NCI-H128 (cell line): ENCODE measurements around the gene SGMS1.
"Not testable (repeated sequence)": the region's sequence is repeated elsewhere in the genome, so short reads cannot be mapped to it uniquely, and the experiment has no call there.

Experiments used
- DNase-seq: peaks from one replicate; lab custom pipeline; 2025; ENCODE audit not compliant: unreplicated experiment; lab: John Stamatoyannopoulos, UW

The SGMS1 gene

DNA sequence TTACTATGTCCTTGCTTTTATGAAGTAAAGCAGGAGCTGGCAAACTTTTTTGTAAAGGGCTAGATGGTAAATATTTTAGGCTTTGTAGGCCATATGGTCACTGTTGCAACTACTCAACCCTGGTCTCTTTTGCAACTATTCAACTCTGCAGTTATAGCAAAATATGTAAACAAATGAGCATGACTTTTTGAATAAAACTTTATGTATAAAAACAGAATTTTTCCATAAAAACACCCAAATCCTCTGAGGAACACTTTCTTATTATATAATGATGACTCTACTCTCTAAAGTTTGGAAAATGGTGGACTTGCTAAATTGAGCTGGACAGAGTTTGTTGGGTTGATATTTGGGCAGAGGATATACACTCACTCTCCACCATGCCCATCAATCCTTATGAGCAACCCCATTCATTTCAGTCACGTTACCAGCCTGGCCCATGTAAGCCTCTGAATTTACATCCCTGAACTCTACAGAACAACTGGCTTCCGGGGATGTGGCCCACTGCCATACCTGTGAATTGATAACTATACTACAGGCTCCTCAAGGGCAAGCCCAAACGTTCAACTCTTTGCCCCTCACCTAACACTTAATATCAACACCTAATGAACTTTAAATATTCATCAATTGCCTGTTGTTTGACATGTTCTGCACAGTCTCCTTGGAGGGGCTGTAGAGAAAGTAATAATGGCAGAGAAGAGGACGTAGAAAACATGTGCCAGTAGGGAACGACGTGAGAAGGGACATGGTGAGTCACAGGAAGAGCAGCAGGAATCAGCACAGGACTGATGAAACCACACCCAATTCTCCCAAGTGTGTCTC, 37.6 kb downstream of the SGMS1 start:
- DNase-seq, result no peak

DNA sequence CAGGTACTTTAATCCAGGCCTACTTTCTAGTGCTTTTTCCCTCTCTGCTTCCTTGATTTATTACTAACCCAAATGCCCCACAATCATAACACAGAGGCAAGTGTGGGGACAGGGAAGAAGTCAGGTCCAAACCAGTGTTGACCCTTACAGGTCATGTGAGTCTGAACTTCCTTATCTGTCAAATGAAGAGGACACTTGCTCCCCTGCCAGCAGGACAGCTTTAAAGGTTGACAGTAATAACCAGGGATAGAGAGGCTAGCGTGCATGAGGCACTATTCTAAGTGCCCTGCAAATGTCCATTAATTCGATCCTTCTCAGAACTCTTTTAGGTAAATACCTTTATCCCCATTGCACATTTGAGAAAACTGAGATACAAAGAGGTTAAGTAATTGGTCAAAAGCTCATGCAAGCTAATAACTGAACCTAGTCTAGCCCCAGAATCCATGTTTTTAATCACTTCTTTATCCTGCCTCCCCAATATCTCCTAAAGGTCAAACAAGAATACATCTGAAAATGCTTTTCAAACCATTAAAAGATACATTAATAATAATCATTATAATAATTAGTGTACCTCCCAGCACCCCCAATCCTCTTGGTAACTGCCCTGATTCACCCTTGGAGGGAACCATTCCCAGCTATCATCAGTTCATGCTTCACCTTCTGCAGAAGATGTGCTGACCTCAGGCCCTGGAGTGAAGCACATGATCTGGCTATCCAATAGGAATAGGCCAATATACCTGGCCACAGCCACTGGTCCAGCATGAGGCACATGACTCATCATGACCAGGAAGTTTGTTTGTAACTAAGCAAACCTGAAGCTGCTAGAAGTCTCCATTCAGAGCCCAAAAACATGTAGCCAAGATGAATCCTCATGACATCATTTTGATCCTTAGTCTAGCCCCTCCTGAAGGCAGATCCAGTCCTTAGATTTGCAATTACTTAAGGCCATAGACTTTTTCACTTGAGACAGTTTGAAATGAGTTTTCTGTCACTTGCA, 40.7 kb downstream of the SGMS1 start:
- DNase-seq, result no peak

DNA sequence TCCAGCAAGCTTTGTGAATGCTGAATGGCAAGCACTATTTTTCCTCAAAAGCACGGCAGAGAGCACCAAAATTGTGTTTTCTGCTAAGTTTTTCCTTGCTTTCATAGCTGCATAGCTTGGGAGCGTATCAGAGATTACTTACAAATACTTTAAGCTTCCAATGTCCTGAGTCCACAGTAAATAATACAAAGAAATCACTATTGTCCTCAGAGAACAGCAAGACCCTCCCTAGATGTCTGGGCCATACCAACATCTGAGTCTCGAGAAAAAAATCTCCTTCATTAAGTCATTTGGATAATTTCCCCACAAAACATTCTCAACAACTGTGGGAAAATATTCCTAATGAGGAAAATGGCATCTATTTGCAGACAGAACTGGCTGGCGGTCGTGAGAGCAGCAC, 41.7 kb downstream of the SGMS1 start:
- no peak for DNase-seq

DNA sequence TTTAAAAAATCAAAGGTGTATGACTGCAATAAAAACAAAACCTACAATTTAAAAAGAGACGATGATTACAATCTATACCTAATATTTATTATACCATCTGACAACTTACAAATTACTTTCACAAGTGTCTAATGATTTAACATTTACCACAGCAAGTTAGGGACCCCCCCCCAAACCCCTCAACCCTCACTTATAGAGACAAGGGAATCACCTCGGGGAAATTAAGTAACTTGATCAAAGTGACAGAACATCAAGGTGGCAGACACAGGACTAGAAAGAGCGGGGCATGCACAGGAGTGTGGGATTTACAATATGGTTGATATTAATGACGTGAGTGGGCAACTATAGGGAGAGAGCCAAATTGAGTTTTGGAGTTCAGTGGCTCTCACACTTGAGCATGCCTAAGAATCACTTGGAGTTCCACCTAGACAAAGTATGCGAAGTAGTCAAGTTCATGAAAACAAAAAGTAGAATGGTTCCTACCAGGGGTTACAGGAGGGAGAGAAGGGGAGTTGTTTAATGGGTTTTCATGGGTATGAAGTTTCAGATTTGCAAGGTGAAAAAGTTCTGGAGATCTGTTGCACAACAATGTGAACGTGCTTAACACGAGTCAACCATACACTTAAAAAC, 43.4 kb downstream of the SGMS1 start:
- DNase-seq, result no peak

DNA sequence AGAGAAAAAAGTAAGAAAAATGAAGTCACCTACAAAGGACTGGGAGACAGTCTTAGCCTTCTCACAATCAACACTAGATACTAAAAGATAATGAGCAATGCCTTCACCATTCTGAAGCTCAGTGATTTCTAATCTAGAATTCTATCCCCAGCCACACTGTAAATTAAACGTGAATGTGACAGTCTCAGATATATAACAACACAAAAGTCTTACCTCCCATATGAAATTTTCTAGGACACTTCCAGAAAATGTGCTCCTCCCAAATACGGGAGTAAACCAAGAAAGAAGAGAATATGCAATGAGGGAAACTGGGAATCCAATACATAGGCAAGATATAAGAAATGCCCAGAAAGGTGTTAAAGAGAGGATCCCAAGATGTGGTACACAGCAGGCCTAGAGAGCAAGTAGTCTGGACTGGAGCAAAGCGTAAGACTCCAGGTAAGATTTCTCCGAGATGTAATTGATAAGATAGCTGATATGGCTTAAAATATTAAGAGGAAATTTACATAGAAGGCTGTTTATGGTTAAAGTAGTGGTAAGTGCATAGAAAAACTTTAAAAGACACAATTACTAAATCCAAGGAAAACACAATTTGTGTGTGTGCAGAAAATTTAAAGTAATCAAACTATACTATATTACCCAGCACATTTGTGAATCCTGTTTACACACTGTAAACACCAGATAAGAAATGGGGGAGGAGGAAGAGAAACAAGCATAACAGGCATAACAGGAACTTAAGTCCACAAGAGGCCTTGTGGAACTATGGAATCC, 44.1 kb downstream of the SGMS1 start:
- DNase-seq, result no peak

DNA sequence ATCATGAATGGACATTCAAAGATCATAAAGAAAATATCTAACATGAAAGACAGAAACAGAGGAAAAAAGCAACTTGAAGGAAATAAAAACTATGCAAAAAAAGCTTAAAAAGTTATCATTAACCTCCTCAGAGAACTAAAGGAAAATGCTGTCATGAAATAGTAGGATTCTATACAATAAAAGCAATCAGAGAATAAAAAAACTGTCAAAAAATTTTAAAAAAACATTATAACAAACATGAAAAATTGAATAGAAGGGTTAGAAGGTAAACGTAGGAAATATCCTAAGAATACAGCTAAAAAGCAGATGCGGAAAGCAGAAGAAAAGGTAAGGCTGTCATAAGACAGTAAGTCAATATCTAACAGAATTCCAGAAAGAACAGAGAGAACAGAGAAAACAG, 44.8 kb downstream of the SGMS1 start:
- DNase-seq, result no peak

DNA sequence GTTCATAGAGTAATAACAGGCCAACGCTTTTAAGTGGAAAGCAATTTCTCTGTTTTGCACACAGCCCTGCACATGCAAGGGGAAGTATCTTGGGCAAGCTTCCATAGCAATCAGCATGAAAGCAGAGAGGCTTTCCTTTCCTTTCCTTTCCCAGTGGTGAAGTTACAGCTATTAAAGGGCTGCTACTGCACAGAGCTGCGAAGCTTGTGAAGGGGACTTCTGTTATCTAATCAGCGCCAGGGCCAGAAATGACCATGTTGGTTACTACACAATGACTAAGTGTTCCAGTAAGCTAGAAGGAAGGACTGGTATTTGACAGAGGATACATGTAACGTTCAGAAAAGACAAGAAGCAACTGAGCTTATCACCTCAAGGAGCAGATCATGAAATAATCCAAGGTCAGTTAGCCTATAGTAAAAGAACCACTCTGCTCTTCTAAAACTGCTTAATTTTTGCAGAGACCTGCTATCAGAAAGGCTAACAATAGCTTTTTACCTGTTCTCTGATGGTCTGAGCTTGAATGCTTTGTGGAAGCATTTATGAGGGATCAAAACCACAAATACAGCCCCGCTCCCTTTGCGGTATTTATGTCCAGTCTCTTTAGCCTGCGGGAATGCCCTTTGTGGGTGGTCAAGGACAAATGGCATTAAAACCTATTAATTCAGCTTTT, 45.9 kb downstream of the SGMS1 start:
- DNase-seq, result no peak

DNA sequence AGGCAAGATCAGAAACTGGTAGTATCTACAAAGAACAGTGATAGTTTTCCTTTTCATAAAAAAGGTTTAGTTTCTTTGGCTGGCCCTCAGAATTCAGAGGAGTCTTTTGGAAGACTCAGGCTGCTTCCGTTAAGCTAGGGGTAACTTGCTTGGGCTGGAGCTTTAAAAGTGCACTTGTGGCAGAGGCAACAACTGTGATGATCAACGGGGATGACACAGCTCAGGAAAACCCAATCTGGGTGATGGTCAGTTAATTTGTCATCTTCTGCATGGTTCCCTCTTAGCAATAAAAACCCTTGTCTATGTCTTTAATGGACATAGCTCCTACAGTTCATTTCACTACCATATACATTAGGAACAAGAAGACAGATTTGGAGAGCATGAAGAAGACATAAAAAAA, 46.7 kb downstream of the SGMS1 start:
- DNase-seq, result no peak

DNA sequence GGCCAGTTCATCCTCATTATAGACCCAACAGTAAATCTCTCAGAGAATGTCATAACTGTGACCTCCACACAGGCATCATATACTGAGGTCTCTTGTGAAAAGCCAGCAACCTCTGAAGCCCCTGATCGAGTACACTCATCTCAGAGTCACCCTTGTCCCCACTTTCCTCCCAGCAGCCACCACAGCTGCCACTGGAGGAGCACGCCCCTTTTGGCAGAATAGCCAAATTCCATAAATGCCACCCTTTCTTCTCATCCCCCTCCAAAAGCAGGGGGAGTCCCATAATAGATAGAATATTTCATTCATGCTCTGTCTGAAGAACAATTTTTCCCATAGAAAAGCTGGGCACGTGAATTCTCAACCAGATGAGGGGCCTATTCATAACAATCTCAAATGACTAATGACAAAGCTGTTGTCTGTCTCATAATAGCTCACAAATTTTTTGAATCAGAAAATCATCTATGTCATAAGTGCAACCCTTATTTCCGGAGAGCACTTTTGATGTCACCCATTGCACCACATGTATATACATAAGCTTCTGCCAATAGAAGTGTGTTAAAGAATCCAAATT, 47.4 kb downstream of the SGMS1 start:
- no peak for DNase-seq

DNA sequence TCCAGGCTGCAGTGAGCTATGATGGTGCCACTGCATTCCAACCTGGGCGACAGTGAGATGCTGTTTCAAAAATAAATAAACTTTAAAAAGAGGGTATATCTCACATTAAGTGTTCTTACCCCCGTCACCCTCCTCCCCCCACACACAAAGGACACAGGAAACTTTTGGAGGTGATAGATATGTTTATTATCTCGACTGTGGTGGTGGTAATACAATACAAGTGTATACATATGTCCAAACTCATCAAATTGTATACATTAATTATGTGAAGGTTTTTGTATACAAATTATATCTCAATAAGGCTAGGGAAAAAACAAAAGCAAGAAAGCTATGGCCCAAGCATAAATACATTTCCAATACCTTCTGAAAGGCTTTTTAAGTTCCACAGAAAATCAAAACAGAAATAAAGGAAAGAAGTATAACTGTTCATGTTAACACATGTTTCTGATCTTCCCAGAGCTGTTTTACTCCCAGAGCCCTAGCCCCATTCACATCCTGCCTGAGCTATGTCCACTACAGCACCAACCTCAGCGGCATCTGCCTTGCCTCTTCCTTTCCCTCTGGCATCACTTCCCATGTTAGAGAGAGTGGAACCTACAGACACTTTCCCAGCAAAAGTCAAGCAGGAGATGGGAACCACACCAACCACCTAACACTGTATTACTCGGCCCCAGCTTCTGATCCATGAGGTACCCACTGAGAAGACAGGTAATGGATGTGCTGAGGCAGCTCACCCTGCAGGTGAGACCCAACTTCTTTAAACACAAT, 48.1 kb downstream of the SGMS1 start:
- no peak for DNase-seq

DNA sequence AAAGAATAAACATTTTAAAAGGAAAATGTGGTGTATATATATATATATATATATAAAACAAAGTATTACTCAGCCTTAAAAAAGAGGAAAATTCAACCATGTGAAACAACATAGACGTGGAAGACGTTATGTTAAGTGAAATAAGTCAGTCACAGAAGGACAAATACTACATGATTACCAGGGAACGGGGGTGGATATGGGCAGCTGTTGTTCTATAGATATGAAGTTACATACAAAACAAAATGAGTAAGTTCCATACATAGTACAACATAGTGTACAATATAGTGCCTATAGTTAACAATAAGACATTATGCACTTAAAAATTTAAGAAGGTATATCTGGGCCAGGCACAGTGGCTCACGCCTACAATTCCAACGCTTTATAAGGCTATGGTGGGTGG, 48.8 kb downstream of the SGMS1 start:
- no peak for DNase-seq

DNA sequence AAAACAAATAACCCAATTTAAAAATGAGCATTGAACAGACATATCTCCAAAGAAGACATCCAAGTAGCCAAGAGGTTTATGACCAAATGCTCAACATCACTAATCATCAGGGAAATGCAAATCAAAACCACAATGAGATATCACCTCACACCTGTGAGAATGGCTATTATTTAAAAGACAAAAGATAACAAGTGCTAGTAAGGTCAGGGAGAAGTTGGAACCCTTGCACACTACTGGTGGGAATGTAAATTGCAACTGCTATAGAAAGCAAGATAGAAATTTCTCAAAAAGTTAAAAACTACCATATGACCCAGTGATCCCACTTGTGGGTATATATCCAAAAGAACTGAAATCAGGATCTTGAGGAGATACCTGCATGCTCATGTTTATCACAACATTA, 49.5 kb downstream of the SGMS1 start:
- no peak for DNase-seq

DNA sequence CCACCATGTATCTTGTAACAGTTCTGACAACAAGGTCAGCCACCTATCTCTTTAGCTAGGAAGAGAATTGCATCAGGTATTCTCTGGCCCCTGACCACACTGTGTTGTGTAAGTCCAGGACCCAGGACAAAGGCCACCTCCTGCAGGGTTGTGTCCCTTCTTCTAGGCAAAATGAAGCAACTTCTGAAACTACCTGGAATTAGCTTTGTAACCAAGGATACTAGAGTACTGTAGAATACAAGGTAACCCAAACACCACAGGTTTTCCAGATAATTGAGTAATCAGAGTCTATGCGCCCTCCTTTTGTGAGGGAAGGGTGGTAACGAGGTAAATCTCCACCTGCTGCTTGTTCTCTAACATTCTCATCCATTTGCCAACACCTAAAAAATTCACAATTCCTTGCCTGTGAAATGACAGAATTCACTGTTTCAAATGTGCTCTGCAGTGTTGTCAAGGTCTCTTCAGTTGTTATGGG, 51.7 kb downstream of the SGMS1 start:
- no peak for DNase-seq

DNA sequence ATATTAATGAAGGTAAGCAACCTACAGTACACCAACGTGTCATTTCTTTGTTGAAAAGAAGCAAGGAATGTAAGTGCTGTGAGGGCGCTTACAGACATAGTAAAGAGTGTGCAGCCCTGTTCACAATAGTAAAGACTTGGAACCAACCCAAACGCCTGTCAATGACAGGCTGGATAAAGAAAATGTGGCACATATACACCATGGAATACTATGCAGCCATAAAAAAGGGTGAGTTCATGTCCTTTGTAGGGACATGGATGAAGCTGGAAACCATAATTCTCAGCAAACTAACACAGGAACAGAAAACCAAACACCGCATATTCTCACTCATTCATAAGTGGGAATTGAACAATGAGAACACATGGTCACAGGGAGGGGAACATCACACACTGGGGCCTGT, 55.0 kb downstream of the SGMS1 start:
- not testable (repeated sequence) for DNase-seq

DNA sequence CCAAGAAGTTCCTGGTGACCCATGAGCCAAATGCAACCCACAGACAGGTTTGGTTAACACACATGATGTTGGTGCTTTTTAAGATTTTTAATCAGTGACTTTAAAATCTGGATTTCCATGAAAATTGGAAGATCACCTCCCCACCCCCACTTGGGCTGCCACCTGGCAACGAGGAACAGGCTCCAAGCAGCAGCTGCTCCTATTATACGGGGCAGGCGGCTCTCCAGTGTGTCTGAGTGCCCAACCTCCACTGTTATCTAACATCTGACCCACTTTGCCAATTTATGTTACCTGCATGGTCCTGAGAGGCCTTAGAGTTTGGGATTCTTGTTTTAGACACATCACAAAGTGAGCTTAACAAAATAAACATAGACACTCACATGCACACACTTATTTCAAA, 56.4 kb downstream of the SGMS1 start:
- no peak for DNase-seq

DNA sequence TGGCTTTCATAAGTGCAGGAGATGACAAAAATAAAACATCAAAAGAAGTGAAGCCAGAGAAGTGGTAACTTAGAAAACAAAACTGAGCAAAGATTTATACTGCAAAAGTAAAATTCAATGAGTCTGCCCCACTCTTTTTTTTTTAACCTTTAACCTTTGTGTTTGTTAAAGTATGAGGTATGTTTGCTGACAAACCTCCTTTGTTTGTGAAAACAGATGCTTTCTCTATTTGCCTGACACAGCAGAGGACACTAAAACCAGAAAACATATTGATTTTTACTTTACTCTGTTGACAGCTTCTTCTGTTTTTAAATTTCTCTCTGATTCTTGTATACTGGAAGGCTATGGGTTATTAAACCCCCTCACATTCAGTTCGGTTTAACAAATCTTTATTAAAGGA, 57.6 kb downstream of the SGMS1 start:
- DNase-seq, result no peak

DNA sequence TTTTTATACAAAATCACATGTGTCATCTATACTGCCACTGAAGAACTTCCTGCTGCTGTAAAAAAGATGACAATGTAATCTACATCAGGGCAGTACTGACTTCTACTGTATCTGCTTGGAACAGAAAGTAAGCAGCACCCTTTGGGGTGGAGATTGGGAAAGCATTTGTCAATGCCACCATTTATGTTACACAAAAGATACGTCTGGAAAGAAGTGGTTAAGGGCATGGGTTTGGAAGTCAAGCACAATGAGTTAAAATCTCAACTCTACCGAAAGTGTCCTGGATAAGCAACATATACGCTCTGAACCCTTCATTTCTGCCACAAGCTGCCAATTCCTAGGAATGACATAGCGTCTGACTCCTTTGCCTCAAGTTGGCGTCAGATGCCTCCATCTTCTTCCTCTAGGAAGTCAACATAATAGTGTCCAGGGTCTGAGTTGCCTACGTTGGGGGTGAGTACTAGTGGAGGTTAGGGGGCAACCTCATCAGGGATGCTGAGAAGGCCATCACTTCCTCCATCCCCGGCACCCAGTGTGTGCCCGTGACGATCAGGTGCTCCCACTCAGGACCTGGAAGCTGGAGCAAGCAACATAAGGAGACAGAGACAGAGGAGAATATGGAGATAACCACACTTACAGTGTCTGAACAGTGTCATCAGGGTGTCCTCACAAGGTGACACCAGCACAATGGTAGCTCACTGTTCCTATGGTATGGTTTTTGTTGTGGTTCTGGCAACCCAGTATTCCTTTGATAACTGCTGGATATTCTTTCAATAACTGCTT, 58.3 kb downstream of the SGMS1 start:
- no peak for DNase-seq

DNA sequence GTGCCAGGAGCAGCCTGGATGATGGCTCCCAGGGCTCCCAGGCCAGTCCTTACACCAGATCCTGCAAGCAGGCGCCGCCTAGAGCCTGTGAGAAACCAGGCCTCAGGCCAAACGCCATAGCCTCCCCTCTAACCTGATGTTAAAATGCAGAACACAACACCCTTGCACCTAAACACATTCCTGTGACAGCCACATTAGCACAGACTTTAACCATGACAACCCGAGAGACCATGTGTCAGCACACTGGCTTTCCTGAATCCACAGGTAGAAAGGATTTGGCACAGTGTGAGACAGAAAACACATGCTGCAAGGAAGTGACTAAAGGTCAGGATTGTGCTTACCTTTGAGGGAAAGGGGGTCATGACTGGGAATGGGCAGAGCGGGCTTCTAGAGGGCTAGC, 59.9 kb downstream of the SGMS1 start:
- no peak for DNase-seq
